Renal cortex interstitium (tissue), 11 donors: ENCODE measurements around the gene AHNAK2. TPM values are rescaled to one million over a fixed set of nuclear protein-coding genes. Genes with fewer than 3 reads are reported as not detected.
"Not testable (repeated sequence)": the region's sequence is repeated elsewhere in the genome, so short reads cannot be mapped to it uniquely, and the experiment has no call there.

Experiments used
- DNase-seq, 11 donors: peaks; one replicate each; pipeline ENCODE4 v3.0.0-alpha.2; 2013; ENCODE audit warnings: low read depth in 9 of 11, low spot score in 4 of 11; ENCODE audit errors: extremely low read depth in 1 of 11
- polyA plus RNA-seq, 3 donors: library from polyadenylated mRNA; unstranded; fragments of 120-200 nt; gene quantifications; one replicate each; pipeline ENCODE4 v1.2.1, GENCODE V29; 2013; ENCODE audit not compliant: insufficient read length in 3 of 3

Gene AHNAK2
- polyA plus RNA-seq, 3 donors, result 1.7 to 2.5 (median 2.2) TPM

GRCh38 chr14:104919152-104919992, 58.8 kb downstream of the AHNAK2 start:
- not testable (repeated sequence) for DNase-seq

GRCh38 chr14:104917993-104918392, 60.2 kb downstream of the AHNAK2 start:
- no peak for DNase-seq

- no peak for DNase-seq
Measured at GRCh38 chr14:104917116-104917515, 61.1 kb downstream of the AHNAK2 start.

- no peak for DNase-seq
Measured at GRCh38 chr14:104913435-104913834, 64.7 kb downstream of the AHNAK2 start.

- DNase-seq, result no peak
Measured at GRCh38 chr14:104912053-104912452, 66.1 kb downstream of the AHNAK2 start.

- DNase-seq, result no peak
Measured at GRCh38 chr14:104908303-104908702, 69.9 kb downstream of the AHNAK2 start.

- DNase-seq, result not testable (repeated sequence)
Measured at GRCh38 chr14:104905579-104905933, 72.6 kb downstream of the AHNAK2 start.

GRCh38 chr14:104904650-104905578, 73.3 kb downstream of the AHNAK2 start:
- not testable (repeated sequence) for DNase-seq

- no peak for DNase-seq
Measured at GRCh38 chr14:104903990-104904389, 74.2 kb downstream of the AHNAK2 start.

- DNase-seq, result no peak
Measured at GRCh38 chr14:104900639-104901512, 77.3 kb downstream of the AHNAK2 start.

- DNase-seq, result no peak
Measured at GRCh38 chr14:104899781-104900180, 78.4 kb downstream of the AHNAK2 start.

GRCh38 chr14:104898870-104899510, 79.2 kb downstream of the AHNAK2 start:
- no peak for DNase-seq

GRCh38 chr14:104898195-104898558, 80.0 kb downstream of the AHNAK2 start:
- DNase-seq, result no peak

GRCh38 chr14:104897330-104898194, 80.6 kb downstream of the AHNAK2 start:
- no peak for DNase-seq

GRCh38 chr14:104895786-104896661, 82.2 kb downstream of the AHNAK2 start:
- peak in 5 of 11 donors; percentile 13 to 43 (median 36) for DNase-seq

GRCh38 chr14:104895207-104895785, 82.9 kb downstream of the AHNAK2 start:
- DNase-seq, result no peak
